ENCODE measurements around the gene F13A1.

F13A1 gene

GRCh38 chr6:6251555-6252280 is 68.7 kb downstream of the F13A1 start:
- TF ChIP-seq CTCF (IDR thresholded peaks at IDR 0.05; ENCODE audit: low read depth, low read length), result no peak
- DNase-seq (ENCODE audit: low read depth in 2 of 2), result no peak
- no peak overlapping the region for H3K4me3 ChIP-seq (replicated peaks in 1 of 2; ENCODE audit: low read depth in 2 of 2, low read length in 2 of 2)

GRCh38 chr6:6248651-6249050 is 71.8 kb downstream of the F13A1 start:
- no peak for DNase-seq (ENCODE audit: low read depth in 2 of 2)
- H3K4me3 ChIP-seq (replicated peaks in 1 of 2; ENCODE audit: low read depth in 2 of 2, low read length in 2 of 2), result no peak overlapping the region
- TF ChIP-seq CTCF (IDR thresholded peaks at IDR 0.05; ENCODE audit: low read depth, low read length), result no peak

GRCh38 chr6:6246544-6246943 is 73.9 kb downstream of the F13A1 start:
- no peak for DNase-seq (ENCODE audit: low read depth in 2 of 2)
- no peak overlapping the region for H3K4me3 ChIP-seq (replicated peaks in 1 of 2; ENCODE audit: low read depth in 2 of 2, low read length in 2 of 2)
- TF ChIP-seq CTCF (IDR thresholded peaks at IDR 0.05; ENCODE audit: low read depth, low read length), result no peak

- DNase-seq (ENCODE audit: low read depth in 2 of 2), result no peak
- no peak overlapping the region for H3K4me3 ChIP-seq (replicated peaks in 1 of 2; ENCODE audit: low read depth in 2 of 2, low read length in 2 of 2)
- no peak for TF ChIP-seq CTCF (IDR thresholded peaks at IDR 0.05; ENCODE audit: low read depth, low read length)
These were observed 75.8 kb downstream of the F13A1 start for GRCh38 chr6:6244624-6245023.

- H3K4me3 ChIP-seq (replicated peaks in 1 of 2; ENCODE audit: low read depth in 2 of 2, low read length in 2 of 2), result no peak overlapping the region
- no peak for DNase-seq (ENCODE audit: low read depth in 2 of 2)
- no peak for TF ChIP-seq CTCF (IDR thresholded peaks at IDR 0.05; ENCODE audit: low read depth, low read length)
These were observed 76.6 kb downstream of the F13A1 start for GRCh38 chr6:6243846-6244245.

- no peak overlapping the region for H3K4me3 ChIP-seq (replicated peaks in 1 of 2; ENCODE audit: low read depth in 2 of 2, low read length in 2 of 2)
- no peak for DNase-seq (ENCODE audit: low read depth in 2 of 2)
- TF ChIP-seq CTCF (IDR thresholded peaks at IDR 0.05; ENCODE audit: low read depth, low read length), result no peak
These were observed 80.6 kb downstream of the F13A1 start for GRCh38 chr6:6239598-6240581.
